ENCODE measurements around the gene TRDN.

DNA sequence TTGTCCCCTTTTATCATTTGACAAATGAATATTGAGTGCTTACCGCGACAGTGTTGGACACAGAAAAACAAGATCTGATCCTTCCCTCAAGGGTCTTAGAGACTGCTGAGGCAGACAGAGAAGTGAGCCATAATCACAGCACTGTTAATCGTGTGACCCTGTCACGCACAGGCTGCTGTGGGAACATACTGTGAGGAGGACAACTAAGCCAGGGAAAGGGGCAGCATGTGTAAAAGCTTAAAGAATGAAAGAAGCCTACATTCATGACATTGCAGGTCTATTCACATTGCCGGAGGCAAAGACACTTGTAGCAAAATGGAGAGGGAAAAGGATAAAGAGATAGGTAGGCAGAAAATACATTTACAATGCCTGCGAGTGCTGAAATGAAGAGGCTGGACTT, 32.7 kb downstream of the TRDN start:
- TF ChIP-seq CTCF (IDR thresholded peaks at IDR 0.05; ENCODE audit: borderline replicate concordance, extremely low read depth, low read length, poor library complexity, severe bottlenecking) (no peak), EZH2 (IDR thresholded peaks at IDR 0.05; ENCODE audit: borderline replicate concordance, low read depth, low read length, severe bottlenecking) (no peak)
